Lower leg skin (tissue), 4 donors: ENCODE measurements around the gene DDR1. TPM values are rescaled to one million over a fixed set of nuclear protein-coding genes. Genes with fewer than 3 reads are reported as not detected.
"Not testable (repeated sequence)": the region's sequence is repeated elsewhere in the genome, so short reads cannot be mapped to it uniquely, and the experiment has no call there.

Experiments
- DNase-seq, 2 donors: peaks; one replicate each; pipeline ENCODE4 v3.0.0-alpha.2; 2019; ENCODE audit warnings: low spot score in 2 of 2
- H3K4me3 ChIP-seq: fragments of 200-600 bp; sonication (generic); 2 replicates; pipeline ENCODE4 v1.5.1; 2017; ENCODE audit warnings: mild to moderate bottlenecking, low read depth; ENCODE audit not compliant: poor library complexity, severe bottlenecking
- CTCF ChIP-seq, 3 donors: fragments of 450-650 bp; IDR thresholded peaks; one replicate each; pipeline ENCODE4 v1.5.1; 2016; ENCODE audit warnings: antibody characterized with exemption in 3 of 3, mild to moderate bottlenecking in 3 of 3, moderate library complexity in 2 of 3
- POLR2A ChIP-seq, 2 donors: fragments of 450-650 bp; IDR thresholded peaks; one replicate each; pipeline ENCODE4 v1.6.1; 2016 to 2017; ENCODE audit warnings: antibody characterized with exemption in 2 of 2, mild to moderate bottlenecking in 1 of 2, moderate library complexity in 1 of 2
- WGBS, 2 donors: methylation state at CpG; one replicate each; pipeline ENCODE4 v1.1.5; 2018; 5-methylcytosine and 5-hydroxymethylcytosine counted together
- intact Hi-C: fragments of 100-400 bp; cut with DNase I; formaldehyde crosslinking; loops from one replicate; pipeline ENCODE4 v1.15.0; 2023; ENCODE audit warnings: low total_unique reads
- total RNA-seq, 4 donors: library from RNA; depleted of rRNA; stranded (reverse); fragments of >200 nt; gene quantifications; one replicate each; pipeline ENCODE4 v1.1.0, GENCODE V29; 2016

DDR1 gene
- total RNA-seq, 4 donors from 2014 or later = 140 to 221 (median 194) TPM

DNA sequence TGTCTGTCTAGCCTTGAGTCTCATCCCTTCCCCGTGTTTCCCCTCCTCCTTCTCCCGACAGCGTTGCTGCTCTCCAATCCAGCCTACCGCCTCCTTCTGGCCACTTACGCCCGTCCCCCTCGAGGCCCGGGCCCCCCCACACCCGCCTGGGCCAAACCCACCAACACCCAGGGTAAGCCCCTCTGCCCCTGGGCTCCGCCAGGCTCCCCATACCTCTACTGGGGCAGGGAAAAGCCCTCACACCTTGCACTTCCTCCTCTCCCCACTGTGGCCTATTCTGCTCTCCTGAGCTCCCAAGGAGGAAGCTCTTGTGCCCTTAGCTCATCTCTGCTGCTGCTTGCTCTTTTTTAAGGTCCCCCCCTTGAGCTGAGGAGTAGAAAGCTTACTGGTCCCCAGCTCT lies 11.0 kb downstream of the DDR1 start:
- intact Hi-C loops = no loop called here
- TF ChIP-seq CTCF (IDR thresholded peaks at IDR 0.05) (no peak), POLR2A (IDR thresholded peaks at IDR 0.05) (no peak)
- no peak overlapping the region for H3K4me3 ChIP-seq
- WGBS, 2 donors = 74 to 80% methylated on average over 10 of the region's 10 CpGs
- no peak for DNase-seq

DNA sequence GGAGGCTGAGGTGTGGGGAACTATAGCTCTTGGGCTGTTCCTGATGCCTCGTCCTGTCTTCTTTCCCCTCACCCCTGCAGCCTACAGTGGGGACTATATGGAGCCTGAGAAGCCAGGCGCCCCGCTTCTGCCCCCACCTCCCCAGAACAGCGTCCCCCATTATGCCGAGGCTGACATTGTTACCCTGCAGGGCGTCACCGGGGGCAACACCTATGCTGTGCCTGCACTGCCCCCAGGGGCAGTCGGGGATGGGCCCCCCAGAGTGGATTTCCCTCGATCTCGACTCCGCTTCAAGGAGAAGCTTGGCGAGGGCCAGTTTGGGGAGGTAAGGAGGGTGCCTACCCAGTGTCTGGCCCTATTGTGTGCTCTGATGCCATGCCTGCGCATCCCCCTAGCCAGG lies 12.2 kb downstream of the DDR1 start:
- H3K4me3 ChIP-seq = no peak overlapping the region
- 86 to 91% methylated on average over 8 to 13 of the region's 13 CpGs for WGBS, 2 donors
- no peak for DNase-seq
- TF ChIP-seq POLR2A (IDR thresholded peaks at IDR 0.05) = no peak
- no peak for TF ChIP-seq CTCF (IDR thresholded peaks at IDR 0.05)
- intact Hi-C loops = no loop called here

DNA sequence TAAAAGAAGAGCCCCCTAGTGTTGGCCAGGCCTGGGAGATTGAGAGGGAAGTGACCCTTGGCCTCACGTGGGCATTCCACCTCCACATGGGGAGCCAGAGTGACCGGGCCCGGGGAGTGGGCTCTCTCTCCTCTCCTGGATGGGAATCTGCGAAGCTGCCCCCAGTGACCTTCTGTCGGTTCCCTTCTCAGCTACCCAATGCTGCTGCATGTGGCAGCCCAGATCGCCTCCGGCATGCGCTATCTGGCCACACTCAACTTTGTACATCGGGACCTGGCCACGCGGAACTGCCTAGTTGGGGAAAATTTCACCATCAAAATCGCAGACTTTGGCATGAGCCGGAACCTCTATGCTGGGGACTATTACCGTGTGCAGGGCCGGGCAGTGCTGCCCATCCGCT lies 13.6 kb downstream of the DDR1 start:
- DNase-seq = no peak
- H3K4me3 ChIP-seq = no peak overlapping the region
- WGBS, 2 donors = 85 to 88% methylated on average over 16 of the region's 16 CpGs
- TF ChIP-seq POLR2A (IDR thresholded peaks at IDR 0.05) (no peak), CTCF (IDR thresholded peaks at IDR 0.05) (no peak)
- intact Hi-C loops = no loop called here

- WGBS, 2 donors = 70 to 74% methylated on average over 23 of the region's 23 CpGs
- no peak for DNase-seq
- H3K4me3 ChIP-seq = no peak overlapping the region
- TF ChIP-seq CTCF (IDR thresholded peaks at IDR 0.05) = no peak
- no peak for TF ChIP-seq POLR2A (IDR thresholded peaks at IDR 0.05)
- intact Hi-C loops = no loop called here
Measured at GRCh38 chr6:30898750-30899360, 14.5 kb downstream of the DDR1 start.

DNA sequence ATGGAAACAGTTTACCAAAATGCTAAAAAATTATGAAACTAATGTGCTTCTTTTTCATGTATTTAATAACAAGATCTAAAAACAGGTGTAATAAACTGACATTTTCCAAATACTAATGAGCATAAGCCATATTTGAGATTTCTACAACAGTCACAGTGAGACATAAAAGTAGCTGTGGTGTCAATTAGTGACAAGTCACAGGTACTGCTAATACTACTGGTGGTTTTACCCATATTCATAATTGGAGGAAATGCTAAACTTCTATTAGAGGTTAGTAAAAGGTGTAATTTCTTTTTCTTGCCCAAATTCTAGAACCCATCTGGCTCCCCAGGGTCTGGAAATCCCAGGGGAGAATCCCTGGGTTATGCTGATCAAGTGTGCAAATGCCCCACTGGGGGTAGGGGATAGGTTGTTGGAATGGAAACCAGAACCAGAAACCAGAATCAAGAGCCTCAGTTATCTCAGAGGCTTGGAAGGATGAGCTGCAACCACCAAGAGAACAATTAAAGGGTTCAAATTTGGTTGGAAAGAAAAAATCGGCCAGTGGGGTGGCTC lies 16.6 kb downstream of the DDR1 start:
- intact Hi-C loops = no loop called here
- no peak overlapping the region for H3K4me3 ChIP-seq
- no peak for DNase-seq
- TF ChIP-seq CTCF (IDR thresholded peaks at IDR 0.05) = no peak
- TF ChIP-seq POLR2A (IDR thresholded peaks at IDR 0.05) = no peak
- 73 to 82% methylated on average over 1 of the region's 1 CpG for WGBS, 2 donors

- TF ChIP-seq POLR2A (IDR thresholded peaks at IDR 0.05) = no peak
- TF ChIP-seq CTCF (IDR thresholded peaks at IDR 0.05) = no peak
- DNase-seq = no peak
- intact Hi-C loops = no loop called here
Measured at GRCh38 chr6:30901436-30901835, 17.1 kb downstream of the DDR1 start.

DNA sequence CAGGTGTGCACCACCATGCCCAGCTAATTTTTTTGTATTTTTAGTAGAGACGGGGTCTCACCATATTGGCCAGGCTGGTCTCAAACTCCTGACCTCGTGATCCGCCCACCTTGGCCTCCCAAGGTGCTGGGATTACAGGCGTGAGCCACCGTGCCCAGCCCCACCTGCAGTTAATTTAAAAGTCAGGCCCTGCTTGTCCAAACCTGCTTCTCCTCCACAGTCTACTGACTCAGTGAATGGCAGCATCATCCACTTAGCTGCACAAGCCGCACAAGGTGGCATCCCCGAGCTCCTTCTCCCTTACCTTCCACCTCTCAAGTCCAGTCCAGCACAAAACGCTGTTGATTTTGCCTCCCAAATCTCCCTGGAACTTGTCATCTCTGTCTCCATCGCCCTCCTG lies 17.9 kb downstream of the DDR1 start:
- H3K4me3 ChIP-seq, DNase-seq, intact Hi-C loops: not testable (repeated sequence)
- 63 to 65% methylated on average over 9 of the region's 9 CpGs for WGBS, 2 donors

More at GRCh38 chr6:30901436-30901835, 17.1 kb downstream of the DDR1 start:
- no peak overlapping the region for H3K4me3 ChIP-seq
